SU-DHL-6 (cell line): ENCODE results near the gene BIRC7.

Experiments
- H2AFZ ChIP-seq: fragments of 200-600 bp; sonication (generic); 2 replicates; pipeline ENCODE4 v1.6.1; 2014; ENCODE audit warnings: low read depth, mild to moderate bottlenecking, moderate library complexity, mixed read lengths, antibody characterized with exemption, low read length; ENCODE audit not compliant: severe bottlenecking
- H3F3A ChIP-seq: fragments of 200-600 bp; shearing (Covaris generic); 2 replicates; pipeline ENCODE4 v1.6.0; 2016; ENCODE audit warnings: antibody characterized with exemption, mild to moderate bottlenecking; ENCODE audit not compliant: insufficient read depth
- H3K27ac ChIP-seq: fragments of 200-600 bp; sonication (generic); 2 replicates; pipeline ENCODE4 v1.5.1; 2016; ENCODE audit warnings: low read depth, mild to moderate bottlenecking, low read length, moderate library complexity, mixed read lengths
- H3K27me3 ChIP-seq: fragments of 200-600 bp; sonication (generic), shearing (Covaris generic); 2 replicates; pipeline ENCODE4 v1.6.0; 2014; ENCODE audit warnings: mild to moderate bottlenecking, low read length
- H3K36me3 ChIP-seq: fragments of 200-600 bp; sonication (generic); 2 replicates; pipeline ENCODE4 v1.6.1; 2014; ENCODE audit warnings: mild to moderate bottlenecking, low read length, mixed read lengths
- H3K4me2 ChIP-seq: fragments of 300-600, 200-600 bp; shearing (Covaris generic), sonication (generic); 2 replicates; pipeline ENCODE4 v1.6.0; 2014; ENCODE audit warnings: low read length, low read depth, mild to moderate bottlenecking; ENCODE audit not compliant: poor library complexity, severe bottlenecking
- H3K4me3 ChIP-seq: fragments of 200-600 bp; sonication (generic); 2 replicates; pipeline ENCODE4 v1.5.1; 2014; ENCODE audit warnings: antibody characterized with exemption, low read length, mild to moderate bottlenecking, mixed read lengths; ENCODE audit not compliant: insufficient read depth, poor library complexity, severe bottlenecking
- H3K79me2 ChIP-seq: fragments of 200-600 bp; sonication (generic); 2 replicates; pipeline ENCODE4 v1.6.1; 2014; ENCODE audit warnings: mild to moderate bottlenecking, low read length, moderate library complexity; ENCODE audit not compliant: insufficient read depth
- H3K9ac ChIP-seq: fragments of 200-600 bp; sonication (generic); 2 replicates; pipeline ENCODE4 v1.7.0; 2014; ENCODE audit warnings: mild to moderate bottlenecking, low read length
- H3K9me2 ChIP-seq: fragments of 200-600 bp; sonication (generic); replicated peaks from 2 replicates; pipeline ENCODE4 v1.6.1; 2014; ENCODE audit warnings: low read length; ENCODE audit not compliant: insufficient read depth
- H3K9me3 ChIP-seq: fragments of 200-600 bp; sonication (generic); 2 replicates; pipeline ENCODE4 v1.6.1; 2014; ENCODE audit warnings: low read length, mixed read lengths; ENCODE audit not compliant: insufficient read depth
- H4K20me1 ChIP-seq: fragments of 200-600 bp; sonication (generic); 2 replicates; pipeline ENCODE4 v1.6.1; 2014; ENCODE audit warnings: low read depth, mild to moderate bottlenecking, antibody characterized with exemption, low read length, moderate library complexity, mixed read lengths
- CTCF ChIP-seq: fragments of 200-600 bp; sonication (generic); IDR thresholded peaks from one replicate; pipeline ENCODE4 v1.5.1; 2017; ENCODE audit warnings: antibody characterized with exemption, mild to moderate bottlenecking, low read length, moderate library complexity; ENCODE audit not compliant: insufficient read depth, poor library complexity, severe bottlenecking
- EZH2phosphoT487 ChIP-seq: fragments of 200-600 bp; sonication (generic), shearing (Covaris generic); conservative IDR thresholded peaks from 2 replicates; pipeline ENCODE4 v1.6.1; 2018; ENCODE audit warnings: mild to moderate bottlenecking, antibody characterized with exemption, low read length, moderate library complexity, mixed read lengths

BIRC7 gene

GRCh38 chr20:63205896-63206295 lies 29.8 kb upstream of the BIRC7 start:
- TF ChIP-seq EZH2phosphoT487 (no peak), CTCF (no peak)
- Histone ChIP-seq H2AFZ (no peak overlapping the region), H4K20me1 (peaks cover 22% of the 10 kb centered on the region), H3K9me2 (no peaks in the 10 kb centered on the region), H3K4me3 (no peak overlapping the region), H3K9me3 (no peaks in the 10 kb centered on the region), H3K36me3 (peaks cover 4% of the 10 kb centered on the region; the same call in 1 of the 2 replicates), H3K4me2 (no peak overlapping the region), H3K27ac (no peak overlapping the region), H3K27me3 (no peaks in the 10 kb centered on the region), H3K79me2 (peaks cover 89% of the 10 kb centered on the region), H3K9ac (no peak overlapping the region), H3F3A (no peaks in the 10 kb centered on the region)

- Histone ChIP-seq H4K20me1 (peaks cover 19% of the 10 kb centered on the region; the same call in 1 of the 2 replicates), H3K9ac (no peak overlapping the region), H3K4me2 (no peak overlapping the region), H3K9me2 (no peaks in the 10 kb centered on the region), H3F3A (no peaks in the 10 kb centered on the region), H3K36me3 (peaks cover 4% of the 10 kb centered on the region; the same call in 1 of the 2 replicates), H3K4me3 (no peak overlapping the region), H3K27me3 (no peaks in the 10 kb centered on the region), H2AFZ (no peak overlapping the region), H3K27ac (no peak overlapping the region), H3K79me2 (peaks cover 89% of the 10 kb centered on the region), H3K9me3 (no peaks in the 10 kb centered on the region)
- TF ChIP-seq CTCF (no peak), EZH2phosphoT487 (no peak)
Measured at GRCh38 chr20:63206878-63207277, 28.8 kb upstream of the BIRC7 start.

GRCh38 chr20:63208346-63208909 lies 27.3 kb upstream of the BIRC7 start:
- Histone ChIP-seq H2AFZ (no peak overlapping the region), H4K20me1 (peaks cover 21% of the 10 kb centered on the region; the same call in 1 of the 2 replicates), H3K27me3 (no peaks in the 10 kb centered on the region), H3F3A (no peaks in the 10 kb centered on the region), H3K4me2 (no peak overlapping the region), H3K4me3 (no peak overlapping the region), H3K36me3 (peaks cover 2% of the 10 kb centered on the region; the same call in 1 of the 2 replicates), H3K79me2 (peaks cover 89% of the 10 kb centered on the region), H3K27ac (no peak overlapping the region), H3K9me3 (no peaks in the 10 kb centered on the region), H3K9ac (no peak overlapping the region), H3K9me2 (no peaks in the 10 kb centered on the region)
- TF ChIP-seq EZH2phosphoT487 (no peak), CTCF (no peak)
